ENCODE measurements around the gene GJE1.
"Not testable (repeated sequence)": the region's sequence is repeated elsewhere in the genome, so short reads cannot be mapped to it uniquely, and the experiment has no call there.

GJE1 gene

DNA sequence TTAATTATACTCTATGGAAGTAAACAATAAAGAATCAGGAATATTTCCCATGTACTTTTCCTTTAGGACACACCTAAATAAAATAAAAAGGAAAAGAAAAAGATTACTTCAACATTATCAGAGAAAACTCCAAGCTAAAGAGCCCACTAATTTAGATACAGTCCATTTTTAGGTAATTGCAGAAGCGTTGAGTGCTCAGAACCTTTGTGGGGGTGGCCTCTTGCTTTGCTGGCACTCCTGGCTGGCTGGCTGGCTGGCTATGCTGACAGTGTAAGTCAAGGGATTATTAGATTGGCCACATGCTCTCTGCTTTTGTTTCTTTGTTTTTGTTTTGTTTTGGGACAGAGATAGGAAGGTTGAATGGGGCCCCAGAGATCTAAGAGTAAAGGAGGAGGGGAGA, at the start of gene GJE1:
TSS of gene GJE1 (plus strand) at position 301 of the 400 bp plus-strand sequence. CDS start 234 bp downstream, outside the sequence.
- no peak for DNase-seq (ENCODE audit: low read depth, low spot score)

- DNase-seq (ENCODE audit: low read depth, low spot score): no peak
These were observed 44.5 kb upstream of the GJE1 start for GRCh38 chr6:142087950-142088857.

DNA sequence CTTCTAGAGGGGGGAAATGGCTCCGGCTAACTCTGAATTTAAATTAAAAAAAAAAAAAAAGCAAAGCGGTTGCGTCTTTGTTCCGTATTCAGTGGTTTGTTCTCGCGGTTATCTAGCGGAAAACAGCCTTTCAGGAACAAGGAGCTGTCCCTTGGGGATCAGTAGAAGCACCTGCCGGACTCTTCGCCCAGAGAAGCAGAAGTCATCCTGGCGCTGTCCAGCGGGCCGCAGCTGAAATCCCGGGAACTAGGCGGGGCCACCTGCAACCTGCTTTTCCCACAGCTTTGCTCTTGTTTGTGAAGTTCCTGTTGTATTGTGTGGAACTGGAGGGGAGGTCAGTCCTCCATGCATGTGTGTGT, 43.9 kb upstream of the GJE1 start:
- DNase-seq (ENCODE audit: low read depth, low spot score): peak; percentile 40

GRCh38 chr6:142104820-142105219, 27.9 kb upstream of the GJE1 start:
- DNase-seq (ENCODE audit: low read depth, low spot score): not testable (repeated sequence)

- DNase-seq (ENCODE audit: low read depth, low spot score): not testable (repeated sequence)
These were observed 21.9 kb upstream of the GJE1 start for GRCh38 chr6:142110820-142111219.

DNA sequence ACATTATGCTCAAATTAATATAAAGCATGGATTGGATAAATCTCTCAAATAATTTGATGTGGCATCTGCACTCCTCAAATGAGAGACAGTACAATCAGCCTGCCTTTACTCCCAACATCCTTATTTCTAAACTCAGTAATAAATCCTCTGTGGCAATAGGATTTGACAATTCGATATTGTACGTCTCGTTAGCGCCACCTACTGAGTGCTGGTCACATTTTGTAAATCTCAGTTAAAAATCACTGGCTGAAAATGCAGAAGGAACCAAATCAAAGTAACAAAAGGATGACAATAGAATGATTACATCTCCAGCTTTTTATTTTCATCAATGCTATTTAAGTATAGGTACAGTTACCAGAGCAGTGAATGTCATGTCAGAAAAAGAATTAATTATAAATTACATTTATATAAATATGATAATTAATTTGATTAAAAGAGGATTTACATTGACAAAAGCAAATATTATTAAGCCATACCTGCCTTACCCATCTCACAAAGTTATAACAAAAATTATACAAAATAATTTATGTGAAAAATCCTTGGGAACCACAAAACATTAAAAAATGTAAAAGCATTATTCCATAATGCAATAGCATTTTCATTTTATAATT, 20.2 kb upstream of the GJE1 start:
- DNase-seq (ENCODE audit: low read depth, low spot score): peak; percentile 33

GRCh38 chr6:142117366-142117765, 15.4 kb upstream of the GJE1 start:
- no peak for DNase-seq (ENCODE audit: low read depth, low spot score)

DNA sequence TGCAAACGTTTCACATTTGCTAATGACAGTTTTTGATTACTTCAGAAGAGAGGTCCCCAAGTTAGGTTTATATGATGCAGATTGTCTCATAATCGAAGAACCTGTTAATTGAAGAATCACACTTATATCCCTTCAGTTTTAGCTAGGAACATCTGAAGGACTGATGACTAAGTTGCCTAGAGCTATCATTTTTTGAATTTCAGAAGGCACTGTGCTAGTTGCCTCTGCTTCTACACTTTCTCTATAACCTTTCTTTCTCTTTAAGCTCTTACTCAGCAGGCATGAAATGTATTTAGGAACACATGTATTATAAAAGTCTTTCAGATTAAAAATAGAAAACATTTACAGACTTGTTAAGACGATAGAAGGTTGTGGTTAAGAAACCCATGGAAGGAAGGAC, 14.4 kb upstream of the GJE1 start:
- no peak for DNase-seq (ENCODE audit: low read depth, low spot score)

DNA sequence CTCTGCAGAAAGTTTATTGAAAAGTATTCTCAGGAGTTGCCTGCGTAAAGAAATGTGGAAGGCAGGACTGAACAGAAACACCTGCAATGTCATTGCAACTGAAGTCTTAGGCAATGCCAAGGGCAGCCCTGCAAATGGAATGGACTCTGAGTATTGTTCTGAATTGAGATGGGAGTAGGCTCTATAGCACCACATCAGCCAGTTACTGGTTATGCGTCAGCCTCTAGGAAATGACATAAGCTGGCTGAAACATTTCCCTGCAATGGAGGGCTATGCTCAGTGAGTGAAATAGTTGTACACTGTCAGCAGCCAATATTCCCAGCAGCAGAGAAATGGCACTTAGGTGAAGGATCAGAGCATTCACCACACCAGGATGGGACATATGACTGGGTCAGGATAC, 13.8 kb upstream of the GJE1 start:
- no peak for DNase-seq (ENCODE audit: low read depth, low spot score)

GRCh38 chr6:142121342-142121741, 11.4 kb upstream of the GJE1 start:
- no peak for DNase-seq (ENCODE audit: low read depth, low spot score)

GRCh38 chr6:142130814-142131213, 1.9 kb upstream of the GJE1 start:
- no peak for DNase-seq (ENCODE audit: low read depth, low spot score)

GRCh38 chr6:142138876-142139275, 6.2 kb downstream of the GJE1 start:
- DNase-seq (ENCODE audit: low read depth, low spot score): no peak

- DNase-seq (ENCODE audit: low read depth, low spot score): not testable (repeated sequence)
These were observed 8.8 kb downstream of the GJE1 start for GRCh38 chr6:142141531-142141930.

DNA sequence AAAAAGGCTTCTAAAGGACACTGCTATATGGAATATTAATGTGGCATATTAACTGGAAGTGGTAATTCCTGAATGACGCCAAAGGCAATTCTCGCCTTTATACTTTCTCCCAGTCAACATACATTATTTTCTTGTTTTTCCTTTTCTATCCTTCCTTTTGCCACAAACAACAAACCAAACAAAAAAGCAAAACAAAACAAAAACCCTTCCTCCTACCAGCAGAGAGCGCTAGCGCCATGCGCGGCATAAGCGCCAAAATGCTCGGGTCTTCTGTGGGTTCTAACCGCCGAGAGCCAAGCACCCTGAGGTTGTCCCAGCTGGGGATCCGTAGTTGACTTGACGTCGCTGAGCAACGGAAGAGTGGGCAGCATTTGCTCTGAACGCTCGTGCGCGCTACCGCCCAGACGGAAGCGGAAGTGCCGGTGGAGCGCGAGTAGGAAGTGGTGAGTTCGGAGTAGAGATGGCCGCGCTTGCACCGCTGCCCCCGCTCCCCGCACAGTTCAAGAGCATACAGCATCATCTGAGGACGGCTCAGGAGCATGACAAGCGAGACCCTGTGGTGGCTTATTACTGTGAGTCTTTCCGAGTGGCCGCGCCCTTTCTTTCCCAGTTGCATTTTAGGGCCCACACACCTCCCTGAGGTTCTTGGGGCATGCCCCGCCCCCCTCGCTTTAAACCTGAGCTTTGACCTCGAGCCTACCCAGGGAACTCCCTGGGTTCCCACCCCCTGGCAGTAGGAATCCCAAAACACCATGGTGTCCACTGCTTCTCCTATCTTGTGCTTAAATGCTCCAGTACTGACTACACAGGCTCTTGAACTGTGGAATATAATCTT, 14.3 kb downstream of the GJE1 start, which contains the start of the genes NMBR and VTA1:
TSS of gene NMBR (minus strand) at position 295 of the 835 bp plus-strand sequence. CDS start 58,464 bp downstream, outside the sequence.
TSS of gene VTA1 (plus strand) at position 436 of the 835 bp plus-strand sequence. CDS start at position 461, 25 bp downstream.
- peak; percentile 99 for DNase-seq (ENCODE audit: low read depth, low spot score)

- DNase-seq (ENCODE audit: low read depth, low spot score): no peak
These were observed 20.0 kb downstream of the GJE1 start for GRCh38 chr6:142152746-142153145.

DNA sequence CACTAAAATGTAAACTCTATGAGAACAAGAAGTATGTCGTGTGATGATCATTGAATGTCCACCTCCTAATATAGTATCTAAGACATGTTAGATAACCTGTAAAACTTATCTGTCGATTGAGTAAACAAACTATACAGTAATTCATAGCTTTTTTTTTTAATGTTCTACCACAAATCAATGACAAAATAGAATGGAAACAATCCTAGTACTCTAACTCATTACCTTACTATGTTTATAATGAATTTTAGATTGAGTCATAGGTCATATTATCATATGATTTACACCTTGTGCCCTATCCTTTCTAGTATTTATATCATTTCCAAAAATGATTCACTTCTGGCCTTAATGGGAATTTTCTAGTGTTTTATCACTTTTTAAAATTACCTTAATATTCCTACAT, 20.5 kb downstream of the GJE1 start:
- DNase-seq (ENCODE audit: low read depth, low spot score): no peak

- no peak for DNase-seq (ENCODE audit: low read depth, low spot score)
These were observed 21.6 kb downstream of the GJE1 start for GRCh38 chr6:142154336-142154735.

- no peak for DNase-seq (ENCODE audit: low read depth, low spot score)
These were observed 22.4 kb downstream of the GJE1 start for GRCh38 chr6:142155091-142155490.

DNA sequence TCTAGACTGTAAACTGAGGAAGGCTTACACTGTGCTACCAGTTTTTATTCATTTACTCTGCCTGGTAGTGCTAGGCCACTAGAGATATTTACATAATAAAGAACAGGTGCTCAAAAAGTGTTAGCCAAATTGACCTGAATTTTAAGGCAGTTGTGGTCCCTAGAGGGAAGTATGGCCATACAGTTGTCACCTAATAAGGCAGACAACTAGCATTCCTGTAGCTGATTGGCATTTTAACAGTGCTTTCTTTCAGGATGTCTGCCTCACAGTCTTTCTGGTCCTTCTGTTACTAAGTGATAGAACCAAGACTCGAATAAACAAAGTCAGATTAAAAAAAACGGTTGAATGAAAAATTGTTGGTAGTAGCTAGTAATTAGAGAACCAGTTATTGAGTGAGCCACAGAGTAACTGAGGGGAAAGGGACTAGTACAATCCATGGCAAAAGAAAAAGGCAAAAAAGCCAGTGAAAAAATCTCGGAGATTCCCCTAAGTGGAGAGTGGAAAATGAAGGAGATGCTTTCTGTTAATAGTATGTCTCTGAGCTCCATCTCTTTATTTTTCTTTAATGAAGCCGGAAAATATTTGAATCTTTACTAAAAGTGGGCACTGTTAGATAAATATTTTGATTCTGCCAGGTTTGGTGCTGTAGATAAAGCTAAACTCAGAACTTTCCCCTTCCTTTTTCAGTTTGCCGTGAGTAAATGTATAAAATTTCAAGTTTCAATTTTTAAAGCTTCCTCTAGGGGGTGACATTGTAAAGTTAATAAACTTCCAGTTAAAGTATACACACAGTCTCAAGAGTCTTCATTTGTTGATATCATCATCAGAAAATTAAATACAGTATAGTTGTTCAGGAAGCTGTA, 23.4 kb downstream of the GJE1 start:
- DNase-seq (ENCODE audit: low read depth, low spot score): peak; percentile 71

GRCh38 chr6:142156758-142157068, 24.0 kb downstream of the GJE1 start:
- not testable (repeated sequence) for DNase-seq (ENCODE audit: low read depth, low spot score)

GRCh38 chr6:142162780-142163179, 30.1 kb downstream of the GJE1 start:
- DNase-seq (ENCODE audit: low read depth, low spot score): no peak

All from iPS DF 19.7 (cell line).